SU-DHL-6 (cell line): ENCODE measurements around the gene PCSK2.

Experiments used
- CTCF ChIP-seq: fragments of 200-600 bp; sonication (generic); IDR thresholded peaks from one replicate; pipeline ENCODE4 v1.5.1; 2017; ENCODE audit warnings: antibody characterized with exemption, mild to moderate bottlenecking, low read length, moderate library complexity; ENCODE audit not compliant: insufficient read depth, poor library complexity, severe bottlenecking
- EZH2phosphoT487 ChIP-seq: fragments of 200-600 bp; sonication (generic), shearing (Covaris generic); conservative IDR thresholded peaks from 2 replicates; pipeline ENCODE4 v1.6.1; 2018; ENCODE audit warnings: mild to moderate bottlenecking, antibody characterized with exemption, low read length, moderate library complexity, mixed read lengths

GRCh38 chr20:17513939-17514338, 287.1 kb downstream of the PCSK2 start:
- TF ChIP-seq CTCF (no peak), EZH2phosphoT487 (no peak)
